Forelimb muscle (tissue), 1 donor: ENCODE results near the gene TAS2R41. TPM values are rescaled to one million over a fixed set of nuclear protein-coding genes. Genes with fewer than 3 reads are reported as not detected.
"Not testable (repeated sequence)": the region's sequence is repeated elsewhere in the genome, so short reads cannot be mapped to it uniquely, and the experiment has no call there.

ENCODE experiments used
- DNase-seq: peaks from one replicate; pipeline ENCODE4 v3.0.0-alpha.2; 2013; ENCODE audit warnings: low read depth
- polyA plus RNA-seq: library from polyadenylated mRNA; unstranded; fragments of 120-200 nt; gene quantifications from one replicate; pipeline ENCODE4 v1.2.1, GENCODE V29; 2013; ENCODE audit not compliant: insufficient read length

TAS2R41 gene
- polyA plus RNA-seq, 1 donor = not detected

DNA sequence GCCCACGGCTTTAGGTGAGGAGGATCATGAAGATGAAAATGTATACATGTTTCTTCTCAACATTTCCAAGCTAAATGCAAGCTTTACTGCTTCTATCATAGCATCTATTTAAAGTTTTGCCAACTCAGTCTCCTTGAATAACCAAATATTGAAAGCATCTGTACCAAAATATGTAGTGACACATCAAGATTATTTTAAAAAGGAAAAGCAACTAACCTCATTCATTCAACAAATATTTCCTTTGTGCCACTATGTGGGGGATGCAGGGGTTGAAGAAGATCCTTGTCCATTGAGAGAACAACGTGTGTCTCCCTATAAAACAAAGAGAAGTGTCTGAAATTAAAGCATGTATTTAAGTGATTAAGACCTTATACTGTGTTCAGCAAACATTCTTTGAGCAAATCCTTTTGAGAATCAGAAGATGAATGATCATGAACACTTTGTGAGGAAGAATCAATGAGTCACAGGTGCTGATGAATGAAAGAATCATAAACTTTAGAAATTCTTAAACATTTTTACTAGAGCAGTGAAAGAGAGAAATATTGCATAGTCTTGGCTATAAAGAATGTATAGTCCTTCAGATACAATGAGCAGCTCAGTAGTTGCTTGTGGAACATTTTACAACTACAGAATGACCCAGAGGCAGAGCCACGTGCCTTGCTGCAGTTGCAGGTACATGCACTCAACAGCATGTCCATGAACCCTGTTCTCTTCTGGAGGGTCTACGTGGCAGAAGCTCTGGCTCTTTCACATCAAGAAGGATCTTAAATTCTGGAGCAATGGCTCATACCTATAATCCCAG, 20.5 kb upstream of the TAS2R41 start:
- no peak for DNase-seq

GRCh38 chr7:143458263-143458662, 19.4 kb upstream of the TAS2R41 start:
- no peak for DNase-seq

- DNase-seq = no peak
These were observed 19.0 kb upstream of the TAS2R41 start for GRCh38 chr7:143458681-143459080.

DNA sequence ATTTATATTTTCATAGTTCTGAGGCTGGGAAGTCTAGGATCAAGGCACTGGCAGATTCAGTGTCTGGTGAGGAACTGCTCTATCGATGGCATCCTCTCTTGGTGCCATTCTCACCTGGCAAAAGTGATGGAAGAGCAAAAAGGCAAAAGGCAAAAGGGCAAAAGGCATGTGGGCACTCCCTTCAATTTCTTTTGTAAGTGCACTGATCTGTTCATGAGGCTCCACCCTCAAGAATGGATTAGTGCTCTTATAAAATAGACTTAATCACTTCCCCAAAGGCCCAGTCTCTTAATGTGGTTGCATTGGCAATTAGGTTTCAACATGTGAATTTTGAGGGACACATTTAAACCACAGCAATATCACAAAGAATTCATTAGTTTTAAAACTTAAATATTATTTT, 18.3 kb upstream of the TAS2R41 start:
- DNase-seq = no peak

GRCh38 chr7:143460271-143460979, 17.2 kb upstream of the TAS2R41 start:
- DNase-seq = no peak

GRCh38 chr7:143462045-143462444, 15.6 kb upstream of the TAS2R41 start:
- DNase-seq = no peak

DNA sequence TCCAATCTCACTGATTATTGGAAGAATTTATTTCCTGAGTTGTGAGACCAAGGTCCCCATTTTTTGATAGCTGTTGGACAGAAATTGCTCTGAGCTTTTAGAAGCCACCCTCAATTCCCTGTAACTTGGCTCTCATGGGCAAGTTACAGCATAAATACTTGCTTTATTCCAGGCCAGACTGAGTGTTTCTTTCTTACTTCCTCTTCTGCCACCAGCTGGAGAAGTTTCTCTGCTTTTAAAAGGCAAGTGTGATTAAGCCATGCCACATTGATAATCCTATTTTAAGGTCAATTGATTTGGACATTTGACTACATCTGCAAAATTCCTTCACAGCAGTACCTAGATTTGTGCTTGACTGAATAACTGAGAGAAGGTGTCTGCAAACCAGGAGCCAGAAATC, 14.1 kb upstream of the TAS2R41 start:
- DNase-seq = no peak

- DNase-seq = no peak
These were observed 13.7 kb upstream of the TAS2R41 start for GRCh38 chr7:143463957-143464356.

DNA sequence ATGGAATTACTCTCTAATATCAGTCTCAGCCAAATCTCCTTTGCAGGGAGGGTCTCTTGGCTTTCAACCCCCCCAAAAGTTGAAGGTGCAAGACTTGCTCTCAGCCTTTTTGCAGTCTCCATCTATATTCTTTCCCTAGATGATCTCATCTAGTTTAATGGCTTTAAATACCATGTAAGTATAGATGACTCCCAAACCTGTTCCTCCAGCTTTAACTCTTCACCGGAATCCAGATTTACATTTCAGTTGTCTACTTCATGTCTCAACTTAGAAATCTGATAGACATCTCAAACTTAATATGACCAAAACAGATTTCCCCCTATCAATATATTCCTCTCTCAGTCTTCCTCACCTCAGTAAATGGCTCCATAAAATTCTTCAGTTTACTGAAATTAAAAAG, 9.9 kb upstream of the TAS2R41 start:
- DNase-seq = no peak

DNA sequence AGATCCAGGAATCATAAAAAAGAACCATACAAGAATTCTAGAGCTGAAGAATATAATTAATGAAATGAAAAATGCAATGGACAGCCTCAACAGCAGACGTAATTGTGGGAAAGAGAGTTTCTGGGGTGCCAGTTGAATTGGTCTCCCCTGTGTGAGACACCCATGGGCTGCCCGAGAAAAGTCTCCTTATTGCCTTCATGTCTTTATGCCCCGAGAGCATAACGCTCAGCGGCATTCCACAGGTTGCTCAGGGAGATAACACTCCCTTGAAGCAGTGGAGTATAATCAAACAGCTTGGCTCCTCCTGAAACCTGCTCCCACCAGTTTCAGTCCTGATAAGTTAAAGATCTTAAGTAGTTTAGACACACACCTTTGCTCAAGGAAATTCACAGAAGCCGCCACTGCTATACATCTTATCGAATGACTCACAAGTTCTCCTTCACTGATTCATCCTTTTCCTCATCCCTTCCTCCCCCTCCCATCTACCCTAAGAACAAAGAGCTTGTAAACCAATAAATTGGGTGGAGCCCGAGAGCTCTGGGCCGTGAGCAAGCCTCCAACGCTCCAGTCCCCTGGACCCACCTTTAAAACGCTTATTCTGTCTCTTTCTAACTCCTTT, 5.5 kb upstream of the TAS2R41 start:
- DNase-seq = not testable (repeated sequence)

DNA sequence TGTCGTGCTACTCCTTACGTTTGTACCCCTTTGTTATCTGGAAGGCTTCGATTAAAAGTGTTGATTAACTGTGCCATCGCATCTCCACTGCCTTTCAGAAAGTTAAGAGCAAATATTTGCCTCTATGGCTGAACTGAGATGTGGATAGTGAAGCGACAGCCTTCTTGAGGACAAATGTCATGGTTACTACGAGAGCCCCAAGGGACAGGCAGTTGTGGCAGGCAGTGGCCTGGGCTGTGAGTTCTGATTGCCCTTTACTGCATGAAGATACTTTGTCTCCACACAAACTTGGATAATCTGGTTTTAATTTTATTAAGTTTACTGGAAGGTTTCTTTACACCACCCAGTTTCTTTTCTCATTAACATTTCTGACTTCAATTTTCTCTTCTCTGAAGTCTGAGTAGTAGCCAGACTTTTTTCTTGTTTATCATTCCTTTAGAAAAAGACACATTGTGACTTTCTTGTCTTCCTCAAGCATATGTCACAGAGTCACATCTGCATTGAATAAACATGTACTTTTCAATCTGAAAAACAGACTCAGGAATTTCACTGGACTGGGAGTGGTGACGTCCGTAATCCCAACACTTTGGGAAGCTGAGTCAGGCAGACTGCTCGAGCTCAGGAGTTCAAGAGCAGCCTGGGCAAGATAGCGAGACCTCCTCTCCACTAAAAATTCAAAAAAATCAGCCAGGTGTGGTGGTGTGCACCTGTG, 1.5 kb downstream of the TAS2R41 start:
- no peak for DNase-seq

DNA sequence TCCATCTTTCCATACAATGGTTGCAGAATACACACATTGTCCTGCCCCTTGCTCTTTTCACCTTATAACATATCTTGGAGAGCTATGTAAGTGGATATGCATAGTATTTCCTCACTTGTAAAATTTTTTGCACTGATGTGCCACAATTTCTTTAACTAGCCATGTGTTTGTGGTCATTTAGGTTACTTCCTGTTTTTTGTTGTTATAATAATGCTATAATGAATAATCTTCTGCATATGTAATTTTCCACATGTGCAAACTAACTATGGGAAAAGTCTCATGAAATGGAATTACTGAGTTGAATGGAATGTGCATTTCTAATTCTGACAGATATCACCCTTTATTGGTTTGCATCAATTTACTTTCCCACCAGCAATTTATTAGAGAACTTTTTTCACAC, 2.8 kb downstream of the TAS2R41 start:
- DNase-seq = no peak

DNA sequence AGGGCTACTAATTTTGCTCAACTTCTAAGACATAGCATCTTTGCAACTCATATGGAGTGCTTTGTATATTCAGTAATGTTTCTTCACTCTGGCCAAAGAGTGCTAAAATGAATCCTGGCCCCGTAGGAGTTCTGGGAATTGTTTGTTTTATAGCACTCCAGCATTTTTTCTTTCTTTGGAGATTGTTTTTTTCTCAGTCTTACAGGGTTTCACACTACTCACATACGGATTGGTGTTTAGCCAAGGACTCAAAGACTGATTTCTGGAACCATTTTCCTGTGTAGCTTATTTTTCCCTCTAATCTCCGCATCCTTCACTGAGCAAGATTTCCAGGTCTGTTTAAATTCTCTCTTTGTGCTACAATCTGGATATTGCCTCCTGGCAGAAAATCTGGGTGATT, 6.4 kb downstream of the TAS2R41 start:
- DNase-seq = peak; percentile 74

- no peak for DNase-seq
These were observed 7.4 kb downstream of the TAS2R41 start for GRCh38 chr7:143485094-143485493.

GRCh38 chr7:143485500-143485899, 7.8 kb downstream of the TAS2R41 start:
- no peak for DNase-seq

GRCh38 chr7:143486266-143486665, 8.6 kb downstream of the TAS2R41 start:
- DNase-seq = not testable (repeated sequence)

- DNase-seq = no peak
These were observed 9.4 kb downstream of the TAS2R41 start for GRCh38 chr7:143487061-143487460.

- no peak for DNase-seq
These were observed 9.9 kb downstream of the TAS2R41 start for GRCh38 chr7:143487566-143487965.

GRCh38 chr7:143490717-143491306, 13.1 kb downstream of the TAS2R41 start:
- DNase-seq = no peak

DNA sequence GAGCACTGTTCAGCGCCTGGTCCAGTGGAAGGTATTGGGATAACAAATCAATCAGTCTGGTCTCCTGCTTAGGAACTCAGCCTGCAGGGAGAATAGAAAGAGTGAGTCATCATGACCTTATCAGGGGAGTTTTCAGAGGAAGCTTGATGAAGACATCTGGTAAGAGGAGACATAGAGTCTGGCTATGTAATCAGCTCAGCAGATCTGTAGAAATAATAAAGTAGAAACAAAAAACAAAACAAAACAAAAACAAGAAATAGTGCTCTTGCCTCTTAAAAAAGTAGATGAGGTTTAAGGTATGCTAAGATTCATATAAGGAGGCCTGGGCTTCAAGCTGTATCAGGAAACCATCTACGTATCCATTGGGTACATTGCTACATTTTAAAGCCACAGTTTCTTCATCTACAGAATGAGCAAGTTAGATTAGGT, 14.4 kb downstream of the TAS2R41 start:
- DNase-seq = no peak
